ENCODE results near the gene ATRN.

ATRN gene

GRCh38 chr20:3680701-3681351, 210.0 kb downstream of the ATRN start:
- H3K27ac ChIP-seq (ENCODE audit: extremely low read depth, low read depth, low read length), result no peak overlapping the region
- H3K4me3 ChIP-seq (ENCODE audit: low read depth, low read length), result no peak overlapping the region
- no peaks in the 10 kb centered on the region for H3K36me3 ChIP-seq (ENCODE audit: control insufficient read depth in 2 of 2, insufficient read depth in 1 of 2, low read length in 2 of 2)
- ChIA-PET CTCF (interaction anchor here (0.5 to 2.8 kb wide), 2 partner anchors 30 to 62 kb away, joined by 3 to 21 read pairs; no protein-coding TSS in a partner anchor), POLR2A (no interaction called here)
- TF ChIP-seq SETDB1 (IDR thresholded peaks at IDR 0.05; ENCODE audit: insufficient read length, low read length) (no peak), ZBTB8A (tag by site-specific recombination; IDR thresholded peaks at IDR 0.05) (no peak), ZNF146 (tag by site-specific recombination; IDR thresholded peaks at IDR 0.05) (no peak), ZNF544 (tag by site-specific recombination; IDR thresholded peaks at IDR 0.05) (no peak), AEBP2 (tag by site-specific recombination; IDR thresholded peaks at IDR 0.05; ENCODE audit: borderline replicate concordance) (no peak), PRDM4 (tag by site-specific recombination; IDR thresholded peaks at IDR 0.05) (no peak), ZNF610 (tag by site-specific recombination; IDR thresholded peaks at IDR 0.05; ENCODE audit: borderline replicate concordance) (no peak), ZNF571 (tag by site-specific recombination; IDR thresholded peaks at IDR 0.05) (no peak), GLI4 (tag by site-specific recombination; IDR thresholded peaks at IDR 0.05) (no peak), ZNF18 (tag by site-specific recombination; IDR thresholded peaks at IDR 0.05) (no peak), ZNF133 (tag by site-specific recombination; IDR thresholded peaks at IDR 0.05) (no peak), ZNF394 (tag by site-specific recombination; IDR thresholded peaks at IDR 0.05; ENCODE audit: borderline replicate concordance) (no peak), YY1 (tag by site-specific recombination; IDR thresholded peaks at IDR 0.05) (no peak), ZNF391 (tag by site-specific recombination; IDR thresholded peaks at IDR 0.05; ENCODE audit: borderline replicate concordance, low read depth) (no peak), ZNF670 (tag by site-specific recombination; IDR thresholded peaks at IDR 0.05; ENCODE audit: low read depth) (no peak), ZNF433 (tag by site-specific recombination; IDR thresholded peaks at IDR 0.05; ENCODE audit: low read depth) (no peak), KLF7 (tag by site-specific recombination; IDR thresholded peaks at IDR 0.05; ENCODE audit: borderline replicate concordance) (no peak)
- TF ChIP-seq, protein P1, sequence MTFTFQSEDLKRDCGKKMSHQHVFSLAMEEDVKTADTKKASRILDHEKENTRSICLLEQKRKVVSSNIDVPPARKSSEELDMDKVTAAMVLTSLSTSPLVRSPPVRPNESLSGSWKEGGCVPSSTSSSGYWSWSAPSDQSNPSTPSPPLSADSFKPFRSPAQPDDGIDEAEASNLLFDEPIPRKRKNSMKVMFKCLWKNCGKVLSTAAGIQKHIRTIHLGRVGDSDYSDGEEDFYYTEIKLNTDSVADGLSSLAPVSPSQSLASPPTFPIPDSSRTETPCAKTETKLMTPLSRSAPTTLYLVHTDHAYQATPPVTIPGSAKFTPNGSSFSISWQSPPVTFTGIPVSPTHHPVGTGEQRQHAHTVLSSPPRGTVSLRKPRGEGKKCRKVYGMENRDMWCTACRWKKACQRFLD (tag by site-specific recombination; IDR thresholded peaks at IDR 0.05), result no peak
- TF ChIP-seq, protein P2, sequence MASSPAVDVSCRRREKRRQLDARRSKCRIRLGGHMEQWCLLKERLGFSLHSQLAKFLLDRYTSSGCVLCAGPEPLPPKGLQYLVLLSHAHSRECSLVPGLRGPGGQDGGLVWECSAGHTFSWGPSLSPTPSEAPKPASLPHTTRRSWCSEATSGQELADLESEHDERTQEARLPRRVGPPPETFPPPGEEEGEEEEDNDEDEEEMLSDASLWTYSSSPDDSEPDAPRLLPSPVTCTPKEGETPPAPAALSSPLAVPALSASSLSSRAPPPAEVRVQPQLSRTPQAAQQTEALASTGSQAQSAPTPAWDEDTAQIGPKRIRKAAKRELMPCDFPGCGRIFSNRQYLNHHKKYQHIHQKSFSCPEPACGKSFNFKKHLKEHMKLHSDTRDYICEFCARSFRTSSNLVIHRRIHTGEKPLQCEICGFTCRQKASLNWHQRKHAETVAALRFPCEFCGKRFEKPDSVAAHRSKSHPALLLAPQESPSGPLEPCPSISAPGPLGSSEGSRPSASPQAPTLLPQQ (tag by site-specific recombination; IDR thresholded peaks at IDR 0.05), result no peak
- no peaks in the 10 kb centered on the region for H3K4me1 ChIP-seq (ENCODE audit: control insufficient read depth, insufficient read depth, low read length)
- no peaks in the 10 kb centered on the region for H3K9me3 ChIP-seq (ENCODE audit: control insufficient read depth, insufficient read depth, low read depth, low read length)
